ENCODE measurements around the gene CDK16. TPM values are rescaled to one million over a fixed set of nuclear protein-coding genes. Genes with fewer than 3 reads are reported as not detected.
A peak's percentile ranks its signal among the peaks of the same experiment; 100 is the strongest.

CDK16 gene
- total and polyA plus RNA-seq, 8 donors: 81.1 to 113 (median 96.1) TPM

DNA sequence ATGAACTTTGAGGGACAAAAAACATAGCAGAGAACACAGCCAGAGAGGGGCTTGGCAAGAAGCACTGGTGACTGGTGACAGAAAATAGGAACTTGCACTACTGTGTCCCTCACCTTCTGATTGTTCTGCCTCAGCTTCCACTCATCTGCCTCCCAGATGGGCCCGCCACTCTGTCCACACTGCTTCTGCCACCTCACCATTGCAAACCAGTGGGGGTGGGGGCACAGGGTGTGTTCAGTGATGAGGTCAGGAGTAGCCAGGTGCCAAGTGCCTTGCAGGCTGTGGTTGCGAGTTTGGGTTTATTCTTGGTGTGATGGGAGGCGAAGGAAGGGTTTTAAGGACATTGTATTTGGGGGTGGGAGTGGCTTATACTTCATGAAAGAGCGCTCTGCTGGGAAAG is 34.0 kb upstream of the CDK16 start:
- intact Hi-C loops (cut with DNase I): no loop called here
- no peak overlapping the region for H3K4me3 ChIP-seq
- peaks cover 0 to 78% of the 10 kb centered on the region in 2 donors for H3K36me3 ChIP-seq
- H3K9me3 ChIP-seq: no peaks in the 10 kb centered on the region
- H3K27me3 ChIP-seq: peaks cover 0 to 5% of the 10 kb centered on the region in 2 donors
- no peak overlapping the region for H3K27ac ChIP-seq
- DNase-seq (peak in 1 of 4 donors; percentile 15), ATAC-seq (no peak)
- no peaks in the 10 kb centered on the region for H3K4me1 ChIP-seq
- TF ChIP-seq, protein P1, sequence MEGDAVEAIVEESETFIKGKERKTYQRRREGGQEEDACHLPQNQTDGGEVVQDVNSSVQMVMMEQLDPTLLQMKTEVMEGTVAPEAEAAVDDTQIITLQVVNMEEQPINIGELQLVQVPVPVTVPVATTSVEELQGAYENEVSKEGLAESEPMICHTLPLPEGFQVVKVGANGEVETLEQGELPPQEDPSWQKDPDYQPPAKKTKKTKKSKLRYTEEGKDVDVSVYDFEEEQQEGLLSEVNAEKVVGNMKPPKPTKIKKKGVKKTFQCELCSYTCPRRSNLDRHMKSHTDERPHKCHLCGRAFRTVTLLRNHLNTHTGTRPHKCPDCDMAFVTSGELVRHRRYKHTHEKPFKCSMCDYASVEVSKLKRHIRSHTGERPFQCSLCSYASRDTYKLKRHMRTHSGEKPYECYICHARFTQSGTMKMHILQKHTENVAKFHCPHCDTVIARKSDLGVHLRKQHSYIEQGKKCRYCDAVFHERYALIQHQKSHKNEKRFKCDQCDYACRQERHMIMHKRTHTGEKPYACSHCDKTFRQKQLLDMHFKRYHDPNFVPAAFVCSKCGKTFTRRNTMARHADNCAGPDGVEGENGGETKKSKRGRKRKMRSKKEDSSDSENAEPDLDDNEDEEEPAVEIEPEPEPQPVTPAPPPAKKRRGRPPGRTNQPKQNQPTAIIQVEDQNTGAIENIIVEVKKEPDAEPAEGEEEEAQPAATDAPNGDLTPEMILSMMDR (IDR thresholded peaks at IDR 0.05): no peak

DNA sequence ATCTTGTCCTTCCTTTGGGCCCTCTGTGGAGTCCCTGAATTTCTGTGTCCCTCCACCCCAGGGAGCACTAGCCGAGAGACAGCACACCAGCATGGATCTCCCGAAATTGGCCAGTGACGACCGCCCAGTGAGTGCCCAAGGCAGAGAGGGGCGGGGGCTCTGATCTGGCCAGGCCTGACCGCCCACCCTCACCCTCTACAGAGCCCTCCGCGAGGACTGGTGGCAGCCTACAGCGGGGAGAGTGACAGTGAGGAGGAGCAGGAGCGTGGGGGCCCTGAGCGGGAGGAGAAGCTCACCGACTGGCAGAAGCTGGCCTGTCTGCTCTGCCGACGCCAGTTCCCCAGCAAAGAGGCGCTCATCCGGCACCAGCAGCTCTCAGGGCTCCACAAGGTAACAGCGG is 33.2 kb upstream of the CDK16 start:
- no peak for ATAC-seq
- H3K27me3 ChIP-seq: peaks cover 0 to 5% of the 10 kb centered on the region in 2 donors
- intact Hi-C loops (cut with DNase I): no loop called here

DNA sequence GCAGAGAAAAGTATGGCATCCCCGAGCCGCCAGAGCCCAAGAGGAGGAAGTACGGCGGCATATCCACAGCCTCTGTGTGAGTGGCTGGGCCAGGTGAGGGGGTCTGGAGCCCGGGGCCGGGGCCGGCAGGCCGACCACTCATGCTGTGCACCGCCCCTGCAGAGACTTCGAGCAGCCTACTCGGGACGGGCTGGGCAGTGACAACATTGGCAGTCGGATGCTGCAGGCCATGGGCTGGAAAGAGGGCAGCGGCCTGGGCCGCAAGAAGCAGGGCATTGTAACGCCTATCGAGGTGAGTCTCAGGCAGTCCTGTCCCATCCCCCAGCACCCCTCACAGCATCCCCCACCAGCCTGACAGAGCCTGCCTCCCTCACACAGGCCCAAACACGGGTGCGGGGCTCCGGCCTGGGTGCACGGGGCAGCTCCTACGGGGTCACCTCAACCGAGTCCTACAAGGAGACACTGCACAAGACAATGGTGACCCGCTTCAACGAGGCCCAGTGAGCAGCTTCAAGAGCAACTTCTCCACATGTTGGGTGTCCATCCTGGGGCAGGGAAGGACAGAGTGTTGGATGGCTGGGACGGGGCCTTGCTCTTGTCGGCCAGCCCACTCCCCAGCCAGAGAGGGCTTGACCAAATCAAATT is 32.3 kb upstream of the CDK16 start:
- TF ChIP-seq, protein P1 (IDR thresholded peaks at IDR 0.05): no peak
- Histone ChIP-seq H3K9me3 (no peaks in the 10 kb centered on the region), H3K27me3 (peaks cover 0 to 5% of the 10 kb centered on the region in 2 donors), H3K4me3 (no peak overlapping the region), H3K4me1 (no peaks in the 10 kb centered on the region), H3K36me3 (peaks cover 0 to 61% of the 10 kb centered on the region in 2 donors), H3K27ac (no peak overlapping the region)
- ATAC-seq (no peak), DNase-seq (no peak)
- intact Hi-C loops (cut with DNase I): no loop called here

More for the DNA sequence above, 33.2 kb upstream of the CDK16 start:
- no peak overlapping the region for H3K27ac ChIP-seq
- H3K4me3 ChIP-seq: no peak overlapping the region
- TF ChIP-seq, protein P1 (IDR thresholded peaks at IDR 0.05): no peak
- H3K9me3 ChIP-seq: no peaks in the 10 kb centered on the region
- H3K4me1 ChIP-seq: no peaks in the 10 kb centered on the region
- no peak for DNase-seq
- peaks cover 0 to 71% of the 10 kb centered on the region in 2 donors for H3K36me3 ChIP-seq

DNA sequence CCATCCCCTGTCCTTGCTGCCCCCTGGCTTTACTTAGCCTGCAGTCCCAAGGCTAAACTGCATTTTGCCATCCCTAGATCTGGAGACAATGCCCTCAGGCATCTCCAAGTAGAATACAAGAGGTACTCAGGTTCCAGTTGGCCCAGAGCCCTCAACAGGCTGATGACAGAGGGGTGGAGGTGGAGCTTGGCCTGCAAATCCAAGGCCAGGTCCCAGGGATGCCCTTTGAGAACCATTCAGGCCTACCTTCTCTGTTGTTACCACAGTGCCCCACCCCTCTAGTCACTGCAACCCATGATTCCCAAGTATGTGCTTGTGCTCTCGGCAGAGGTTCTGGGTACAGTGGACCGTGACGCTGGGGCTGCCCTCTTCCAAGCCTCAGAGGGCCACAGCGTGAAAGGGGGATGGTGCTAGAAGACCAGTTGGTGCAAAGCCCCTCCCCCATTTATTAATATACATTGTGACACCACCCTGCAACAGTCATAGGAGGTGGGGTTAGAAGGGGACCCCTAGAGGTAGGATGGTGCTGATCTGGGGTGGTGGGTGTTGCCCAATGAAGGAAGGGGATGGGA is 31.3 kb upstream of the CDK16 start:
- intact Hi-C loops (cut with DNase I): no loop called here
- Histone ChIP-seq H3K4me1 (peaks cover 0 to 9% of the 10 kb centered on the region in 2 donors), H3K27ac (no peak overlapping the region), H3K4me3 (no peak overlapping the region), H3K9me3 (no peaks in the 10 kb centered on the region), H3K27me3 (peaks cover 0 to 4% of the 10 kb centered on the region in 2 donors), H3K36me3 (peaks cover 0 to 51% of the 10 kb centered on the region in 2 donors)
- ATAC-seq (no peak), DNase-seq (no peak)
- TF ChIP-seq, protein P1 (IDR thresholded peaks at IDR 0.05): no peak

DNA sequence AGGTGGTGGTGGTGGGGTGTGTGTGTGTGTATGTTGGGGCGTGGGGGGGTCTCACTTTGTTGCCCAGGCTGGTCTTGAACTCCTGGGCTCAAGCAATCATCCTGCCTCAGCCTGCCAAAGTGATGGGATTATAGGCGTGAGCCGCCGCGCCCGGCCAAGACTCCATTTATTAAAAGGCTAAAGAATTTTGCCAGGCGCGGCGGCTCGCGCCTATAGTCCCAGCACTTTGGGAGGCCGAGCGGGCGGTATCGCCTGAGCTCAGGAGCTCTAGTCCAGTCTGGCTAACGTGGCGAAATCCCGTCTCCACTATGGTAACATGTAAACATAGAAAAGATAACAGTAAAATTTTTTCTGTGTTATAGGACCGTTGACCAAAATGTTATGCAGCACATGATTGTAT is 28.6 kb upstream of the CDK16 start:
- Histone ChIP-seq H3K4me1 (peaks cover 6 to 21% of the 10 kb centered on the region in 2 donors), H3K9me3 (no peaks in the 10 kb centered on the region), H3K4me3 (no peak overlapping the region), H3K36me3 (peaks cover 0 to 24% of the 10 kb centered on the region in 2 donors), H3K27me3 (no peaks in the 10 kb centered on the region), H3K27ac (no peak overlapping the region)
- no peak for DNase-seq
- intact Hi-C loops (cut with DNase I): loop anchor here in 1 of 2 donors (5.0 to 10.0 kb wide), 2 partner anchors 192 to 335 kb away; no protein-coding TSS in a partner anchor
- TF ChIP-seq, protein P1 (IDR thresholded peaks at IDR 0.05): no peak
- ATAC-seq: no peak

All from left lung (tissue), 10 donors.